Nephron progenitor cell (in vitro differentiated cells): ENCODE results near the gene TTC24.

Source experiments
- DNase-seq: peaks from one replicate; pipeline ENCODE4 v3.0.0; 2021
- H3K27ac Mint-ChIP-seq: 2 replicates; pipeline ENCODE4 v1.8.0; 2021; ENCODE audit warnings: mild to moderate bottlenecking, moderate library complexity, mixed read lengths
- H3K27me3 Mint-ChIP-seq: 2 replicates; pipeline ENCODE4 v1.8.0; 2021; ENCODE audit warnings: mild to moderate bottlenecking, low read depth, mixed read lengths; ENCODE audit not compliant: poor library complexity
- H3K36me3 Mint-ChIP-seq: 2 replicates; pipeline ENCODE4 v1.8.0; 2021; ENCODE audit warnings: low read depth, mixed read lengths
- H3K4me1 Mint-ChIP-seq: 2 replicates; pipeline ENCODE4 v1.8.0; 2021; ENCODE audit warnings: mixed read lengths
- H3K4me3 Mint-ChIP-seq: 2 replicates; pipeline ENCODE4 v1.8.0; 2021; ENCODE audit warnings: mild to moderate bottlenecking, moderate library complexity, mixed read lengths
- H3K9me3 Mint-ChIP-seq: 2 replicates; pipeline ENCODE4 v1.8.0; 2021; ENCODE audit warnings: mild to moderate bottlenecking, moderate library complexity, mixed read lengths
- TF ChIP-seq, protein P1 (sequence below): fragments of 200-600 bp; sonication (generic); IDR thresholded peaks from 2 replicates; pipeline ENCODE4 v1.5.0; 2021; ENCODE audit warnings: antibody characterized with exemption

TTC24 gene

DNA sequence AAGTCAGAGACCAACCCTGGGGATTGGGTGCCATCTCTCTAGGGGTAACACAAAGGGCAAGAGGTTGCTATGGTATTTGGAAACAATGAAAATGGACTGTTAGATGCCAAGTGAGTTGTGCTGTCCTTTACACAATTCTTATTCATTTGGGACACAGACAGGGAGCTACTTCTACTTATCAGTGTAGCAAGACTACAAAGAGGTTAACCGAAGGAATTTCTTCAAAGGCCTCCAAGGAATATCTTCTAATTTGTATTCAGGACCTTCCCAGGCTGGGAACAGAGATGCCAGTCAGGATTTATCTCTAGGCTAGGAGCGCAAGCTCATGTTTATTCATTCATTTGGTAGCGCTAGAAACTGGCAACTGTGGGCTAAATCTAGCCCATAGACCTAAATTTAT lies 14.7 kb downstream of the TTC24 start:
- TF ChIP-seq, protein P1, sequence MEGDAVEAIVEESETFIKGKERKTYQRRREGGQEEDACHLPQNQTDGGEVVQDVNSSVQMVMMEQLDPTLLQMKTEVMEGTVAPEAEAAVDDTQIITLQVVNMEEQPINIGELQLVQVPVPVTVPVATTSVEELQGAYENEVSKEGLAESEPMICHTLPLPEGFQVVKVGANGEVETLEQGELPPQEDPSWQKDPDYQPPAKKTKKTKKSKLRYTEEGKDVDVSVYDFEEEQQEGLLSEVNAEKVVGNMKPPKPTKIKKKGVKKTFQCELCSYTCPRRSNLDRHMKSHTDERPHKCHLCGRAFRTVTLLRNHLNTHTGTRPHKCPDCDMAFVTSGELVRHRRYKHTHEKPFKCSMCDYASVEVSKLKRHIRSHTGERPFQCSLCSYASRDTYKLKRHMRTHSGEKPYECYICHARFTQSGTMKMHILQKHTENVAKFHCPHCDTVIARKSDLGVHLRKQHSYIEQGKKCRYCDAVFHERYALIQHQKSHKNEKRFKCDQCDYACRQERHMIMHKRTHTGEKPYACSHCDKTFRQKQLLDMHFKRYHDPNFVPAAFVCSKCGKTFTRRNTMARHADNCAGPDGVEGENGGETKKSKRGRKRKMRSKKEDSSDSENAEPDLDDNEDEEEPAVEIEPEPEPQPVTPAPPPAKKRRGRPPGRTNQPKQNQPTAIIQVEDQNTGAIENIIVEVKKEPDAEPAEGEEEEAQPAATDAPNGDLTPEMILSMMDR = no peak
- Mint-ChIP-seq H3K9me3 (no peaks in the 10 kb centered on the region), H3K4me1 (peaks cover 17% of the 10 kb centered on the region), H3K4me3 (no peak overlapping the region), H3K36me3 (peaks cover 38% of the 10 kb centered on the region), H3K27me3 (no peaks in the 10 kb centered on the region), H3K27ac (no peak overlapping the region)
- DNase-seq = no peak

DNA sequence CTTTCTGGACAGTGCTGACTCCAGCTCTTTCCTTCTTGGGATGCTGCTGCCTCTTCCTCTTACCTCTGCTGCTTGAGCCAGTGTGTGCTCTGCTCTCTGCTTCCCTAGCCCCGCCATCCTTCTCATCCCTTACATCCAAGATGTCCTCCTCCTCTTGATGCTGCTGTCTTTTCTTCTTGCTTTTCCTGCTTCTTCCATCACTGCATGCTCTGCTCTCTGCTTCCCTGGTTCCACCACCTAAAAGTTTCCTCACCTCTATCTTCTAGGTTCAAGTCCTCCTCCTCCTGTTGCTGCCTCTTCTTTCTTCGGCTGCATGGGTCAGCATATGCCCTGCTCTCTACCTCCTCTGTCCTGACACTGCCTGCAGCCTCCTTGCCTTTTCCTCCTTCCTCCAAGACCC lies 15.5 kb downstream of the TTC24 start:
- Mint-ChIP-seq H3K27me3 (no peaks in the 10 kb centered on the region), H3K4me1 (peaks cover 17% of the 10 kb centered on the region), H3K36me3 (peaks cover 38% of the 10 kb centered on the region), H3K9me3 (no peaks in the 10 kb centered on the region), H3K4me3 (peak overlapping the region; percentile 12), H3K27ac (peak overlapping the region; percentile 60)
- no peak for DNase-seq
- TF ChIP-seq, protein P1 = no peak

DNA sequence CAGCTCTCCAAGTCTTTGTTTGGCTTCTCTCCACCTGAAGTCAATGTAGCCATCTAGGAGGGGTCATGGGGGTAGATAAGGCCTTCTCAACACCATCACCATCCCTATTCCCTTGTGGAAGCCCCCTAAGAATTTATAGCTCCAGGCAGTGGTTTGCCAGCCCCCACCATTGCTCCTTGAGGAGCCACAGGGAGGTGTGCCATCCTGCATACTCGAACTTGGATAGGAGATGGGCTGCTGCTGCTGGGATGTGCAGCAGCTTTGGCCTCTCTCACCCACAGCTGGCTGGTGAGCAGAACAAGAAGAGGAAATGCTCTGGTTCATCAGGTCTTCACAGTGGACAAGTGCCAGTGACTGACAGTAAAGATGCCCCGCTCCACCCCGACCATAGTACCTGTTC lies 16.9 kb downstream of the TTC24 start:
- H3K4me1 Mint-ChIP-seq = peaks cover 22% of the 10 kb centered on the region

DNA sequence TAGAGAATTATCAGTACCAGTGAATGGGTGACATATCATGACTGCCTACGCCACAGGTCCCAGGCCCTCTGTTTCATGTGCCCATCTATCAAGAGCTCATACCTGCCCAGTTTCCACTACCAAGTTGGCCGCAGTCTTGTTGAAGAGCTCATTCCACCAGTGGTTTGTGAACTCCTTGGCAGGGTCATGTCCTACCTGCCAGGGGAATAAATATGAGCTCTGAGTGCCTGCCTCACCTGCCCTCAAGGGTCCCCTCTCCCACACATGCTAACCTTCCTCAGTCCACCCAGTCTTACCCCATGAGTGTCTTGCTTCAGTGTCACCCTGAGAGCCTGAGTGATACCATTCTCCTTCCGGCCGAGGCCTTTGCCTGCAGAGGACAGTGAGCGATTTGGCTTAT lies 18.6 kb downstream of the TTC24 start:
- Mint-ChIP-seq H3K36me3 (peaks cover 38% of the 10 kb centered on the region), H3K4me3 (no peak overlapping the region), H3K4me1 (peaks cover 31% of the 10 kb centered on the region), H3K27me3 (no peaks in the 10 kb centered on the region), H3K9me3 (no peaks in the 10 kb centered on the region), H3K27ac (no peak overlapping the region)
- TF ChIP-seq, protein P1 = no peak
- DNase-seq = no peak

More for the DNA sequence above, 16.9 kb downstream of the TTC24 start:
- Mint-ChIP-seq H3K9me3 (no peaks in the 10 kb centered on the region), H3K36me3 (peaks cover 38% of the 10 kb centered on the region), H3K4me3 (no peak overlapping the region), H3K27me3 (no peaks in the 10 kb centered on the region), H3K27ac (peak overlapping the region; percentile 72)
- DNase-seq = no peak
- TF ChIP-seq, protein P1 = no peak

DNA sequence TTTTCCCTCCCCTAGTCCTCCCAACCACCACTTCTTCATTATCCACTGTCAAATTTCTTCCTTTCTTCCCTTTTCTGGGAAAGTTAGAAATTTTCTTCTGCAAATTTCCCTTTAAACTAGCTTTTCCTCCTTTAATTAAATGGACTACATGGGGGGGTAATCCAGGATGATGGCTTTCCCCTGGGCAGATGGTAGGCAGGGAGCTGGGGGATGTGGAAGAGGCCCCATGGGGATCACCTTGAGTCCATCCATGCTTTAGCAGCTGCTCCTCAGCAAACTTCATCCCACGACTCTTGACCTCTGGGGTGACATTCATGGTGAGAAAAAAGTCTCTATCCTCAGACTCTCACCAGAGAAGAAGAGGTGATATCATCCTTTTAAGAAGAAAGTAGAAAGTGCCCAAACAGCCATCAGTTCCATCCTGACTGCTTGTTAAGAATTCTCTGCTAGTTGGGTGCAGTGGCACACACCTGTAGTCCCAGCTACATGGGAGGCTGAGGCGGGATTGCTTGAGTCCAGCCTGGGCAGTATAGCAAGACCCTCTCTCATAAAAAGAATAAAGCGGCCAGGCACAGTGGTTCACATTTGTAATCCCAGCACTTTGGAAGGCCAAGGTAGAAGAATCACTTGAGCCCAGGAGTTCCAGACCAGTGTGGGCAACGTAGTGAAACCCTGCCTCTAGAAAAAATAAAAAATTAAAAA lies 19.4 kb downstream of the TTC24 start:
- H3K4me3 Mint-ChIP-seq = peak overlapping the region; percentile 18
- H3K27ac Mint-ChIP-seq = no peak overlapping the region
- DNase-seq = no peak
- TF ChIP-seq, protein P1 = no peak
- peaks cover 31% of the 10 kb centered on the region for H3K4me1 Mint-ChIP-seq
- no peaks in the 10 kb centered on the region for H3K27me3 Mint-ChIP-seq
- no peaks in the 10 kb centered on the region for H3K9me3 Mint-ChIP-seq
- H3K36me3 Mint-ChIP-seq = peaks cover 38% of the 10 kb centered on the region

DNA sequence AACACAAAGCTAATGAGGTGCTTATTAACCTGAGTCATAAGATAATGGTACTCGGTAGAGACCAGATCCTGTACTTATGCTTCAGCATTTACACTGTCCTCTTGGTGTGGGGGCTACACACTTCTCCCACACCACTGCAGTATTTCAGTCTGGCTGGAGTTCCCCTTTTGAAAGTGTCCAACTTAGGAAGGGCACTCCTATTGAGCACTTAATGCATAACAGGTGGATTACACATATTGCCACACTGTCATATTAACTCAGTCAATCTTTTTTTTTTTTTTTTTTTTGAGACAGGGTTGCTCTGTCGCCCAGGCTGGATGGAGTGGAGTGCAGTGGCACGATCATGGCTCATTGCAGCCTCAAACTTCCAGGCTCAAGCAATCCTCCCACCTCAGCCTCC lies 20.3 kb downstream of the TTC24 start:
- no peak overlapping the region for H3K27ac Mint-ChIP-seq
- H3K4me3 Mint-ChIP-seq = peak overlapping the region; percentile 9
- no peaks in the 10 kb centered on the region for H3K9me3 Mint-ChIP-seq
- peaks cover 32% of the 10 kb centered on the region for H3K36me3 Mint-ChIP-seq
- DNase-seq = no peak
- TF ChIP-seq, protein P1 = no peak
- H3K27me3 Mint-ChIP-seq = peaks cover under 1% of the 10 kb centered on the region
- peaks cover 31% of the 10 kb centered on the region for H3K4me1 Mint-ChIP-seq
